ENCODE data around the gene CD79A.
"Not testable (repeated sequence)": the region's sequence is repeated elsewhere in the genome, so short reads cannot be mapped to it uniquely, and the experiment has no call there.

Gene CD79A

DNA sequence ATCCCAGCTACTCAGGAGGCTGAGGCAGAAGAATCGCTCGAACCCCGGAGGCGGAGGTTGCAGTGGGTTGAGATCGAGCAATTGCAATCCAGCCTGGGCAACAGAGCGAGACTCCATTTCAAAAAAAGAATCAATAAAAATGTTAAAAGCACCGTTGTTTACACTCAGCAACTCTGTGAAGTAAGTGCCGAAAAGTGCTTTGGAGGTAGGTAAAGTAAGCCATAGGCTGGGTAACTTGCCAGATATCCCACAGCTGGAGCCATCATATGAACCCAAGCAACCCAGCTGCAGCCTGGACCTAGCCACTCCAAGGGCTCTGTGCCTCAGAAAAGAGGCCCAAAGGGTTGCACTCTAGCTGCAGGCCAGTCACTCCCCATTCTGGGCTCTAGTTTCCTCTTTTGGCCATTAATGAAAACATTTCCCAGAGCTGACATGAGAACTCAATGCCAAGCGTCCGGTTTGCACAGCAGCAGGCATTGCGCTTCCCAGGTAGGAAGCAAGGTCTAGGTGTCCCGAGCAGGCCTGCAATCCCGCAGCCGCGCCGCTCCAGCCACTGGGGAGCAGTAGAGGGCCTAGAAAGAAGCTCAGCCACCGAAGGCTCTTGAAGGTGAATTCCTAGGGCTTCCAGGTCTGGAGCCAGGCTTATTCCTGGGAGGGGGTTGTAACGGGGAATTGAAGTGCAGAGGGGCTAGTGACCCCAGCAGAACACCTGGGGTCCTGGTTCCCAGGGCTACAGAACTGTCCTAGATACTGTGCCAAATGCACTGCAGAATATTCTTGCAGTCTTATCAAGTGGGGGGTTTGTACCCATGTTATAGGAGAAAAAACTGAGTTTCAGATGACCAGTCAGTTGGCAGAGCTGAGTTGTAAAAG is 4.1 kb upstream of the CD79A start:
- no peaks in the 10 kb centered on the region for H3K9me3 ChIP-seq (ENCODE audit: low read depth, low read length)
- DNase-seq (ENCODE audit: low read depth, low spot score): no peak
- H3K36me3 ChIP-seq (ENCODE audit: insufficient read depth, low read length): peaks cover 39% of the 10 kb centered on the region
- H3K4me3 ChIP-seq: no peak overlapping the region
- no peak for TF ChIP-seq EZH2 (IDR thresholded peaks at IDR 0.05)
- TF ChIP-seq POLR2AphosphoS5 (IDR thresholded peaks at IDR 0.05; ENCODE audit: borderline replicate concordance, low read depth, low read length): peak; percentile 81
- H3K27ac ChIP-seq: peak overlapping the region; percentile 76
- H3K9ac ChIP-seq (ENCODE audit: insufficient read length): no peak overlapping the region

DNA sequence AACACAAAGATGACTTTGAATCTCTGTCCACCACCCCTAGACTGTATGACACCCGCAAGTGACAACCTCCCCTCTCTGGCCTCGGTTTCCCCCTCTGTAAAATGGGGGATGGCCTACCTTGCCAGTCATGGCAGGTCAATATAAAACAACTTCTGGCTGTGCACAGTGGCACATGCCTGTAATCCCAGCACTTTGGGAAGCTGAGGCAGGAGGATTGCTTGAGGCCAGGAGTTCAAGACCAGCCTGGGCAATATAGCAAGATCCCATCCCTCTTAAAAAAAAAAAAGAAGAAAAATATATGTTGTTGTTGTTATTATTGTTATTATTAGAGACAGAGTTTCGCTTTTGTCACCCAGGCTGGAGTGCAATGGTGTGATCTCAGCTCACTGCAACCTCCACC is 1.1 kb upstream of the CD79A start:
- H3K27ac ChIP-seq: peak overlapping the region; percentile 90

DNA sequence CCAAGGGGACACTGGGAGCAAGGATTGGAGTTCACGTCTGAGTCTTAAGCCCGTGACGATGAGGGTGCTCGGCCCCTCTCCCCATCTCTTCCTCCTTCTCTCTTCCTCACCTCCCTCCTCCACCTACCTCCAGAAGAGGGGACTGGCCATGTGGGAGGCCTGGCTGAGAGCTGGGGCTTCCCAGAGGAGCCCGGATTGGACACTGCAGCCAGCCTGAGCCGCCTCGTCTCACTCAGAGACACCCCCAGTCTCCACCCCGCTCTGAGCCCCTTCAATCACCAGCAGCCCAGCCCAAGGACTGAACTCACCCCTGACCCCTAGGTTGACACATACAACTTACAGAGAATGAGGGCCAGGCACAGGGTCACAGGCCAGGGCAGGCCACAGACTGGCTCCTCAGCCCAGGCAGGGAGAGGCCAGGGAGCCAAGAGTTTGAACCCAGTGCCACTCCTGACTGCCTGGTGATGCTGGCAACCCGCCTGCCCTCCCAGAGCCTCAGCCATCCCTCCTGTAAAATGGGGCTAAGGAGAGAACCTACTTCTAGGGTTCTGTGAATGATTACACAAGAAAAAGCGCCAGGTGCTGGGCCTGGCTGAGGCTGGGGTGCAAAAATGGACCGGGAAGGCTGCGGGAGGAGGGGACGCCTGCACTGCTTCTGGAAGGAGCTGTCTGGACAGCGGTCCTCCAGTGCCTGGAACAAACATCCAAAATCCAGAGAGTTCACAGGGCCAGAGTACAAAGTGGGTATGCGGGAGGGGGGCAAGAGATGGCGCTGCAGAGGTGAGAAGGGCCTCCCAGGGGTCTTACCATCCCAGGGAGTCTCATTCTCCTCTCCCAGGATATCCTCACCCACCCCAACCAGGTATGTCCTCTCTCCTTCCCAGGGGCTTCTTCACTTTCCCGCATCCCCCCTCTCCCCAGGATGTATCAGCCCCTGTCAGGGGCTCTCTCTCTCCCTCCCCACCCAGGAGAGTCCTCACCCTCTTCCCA is 1.1 kb downstream of the CD79A start:
- H3K36me3 ChIP-seq (ENCODE audit: insufficient read depth, low read length): no peaks in the 10 kb centered on the region
- no peaks in the 10 kb centered on the region for H3K9me3 ChIP-seq (ENCODE audit: low read depth, low read length)
- H3K9ac ChIP-seq (ENCODE audit: insufficient read length): peak overlapping the region; percentile 11
- TF ChIP-seq EZH2 (IDR thresholded peaks at IDR 0.05): no peak
- no peak for TF ChIP-seq FOXP2 (optimal IDR thresholded peaks at IDR 0.05; ENCODE audit: control extremely low read depth, extremely low read length, insufficient read depth)
- TF ChIP-seq POLR2AphosphoS5 (IDR thresholded peaks at IDR 0.05; ENCODE audit: borderline replicate concordance, low read depth, low read length): no peak
- no peak overlapping the region for H3K4me3 ChIP-seq
- H3K27ac ChIP-seq: peak overlapping the region; percentile 60
- DNase-seq (ENCODE audit: low read depth, low spot score): no peak

More for the DNA sequence above, 1.1 kb upstream of the CD79A start:
- H3K9me3 ChIP-seq (ENCODE audit: low read depth, low read length); DNase-seq (ENCODE audit: low read depth, low spot score); H3K4me3 ChIP-seq: not testable (repeated sequence)
- Histone ChIP-seq H3K36me3 (ENCODE audit: insufficient read depth, low read length) (peaks cover 11% of the 10 kb centered on the region), H3K9ac (ENCODE audit: insufficient read length) (peak overlapping the region; percentile 45)

DNA sequence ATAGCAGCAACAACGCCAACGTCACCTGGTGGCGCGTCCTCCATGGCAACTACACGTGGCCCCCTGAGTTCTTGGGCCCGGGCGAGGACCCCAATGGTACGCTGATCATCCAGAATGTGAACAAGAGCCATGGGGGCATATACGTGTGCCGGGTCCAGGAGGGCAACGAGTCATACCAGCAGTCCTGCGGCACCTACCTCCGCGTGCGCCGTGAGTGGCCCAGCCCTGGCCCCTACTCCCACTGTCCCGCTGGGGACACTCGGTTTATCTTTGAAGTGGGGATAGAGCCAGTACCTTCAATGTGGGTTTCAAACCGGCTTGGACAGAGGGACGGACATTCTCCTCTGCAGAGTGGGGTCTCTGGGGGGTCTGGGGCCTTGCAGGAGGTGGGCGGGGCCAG is 2.0 kb downstream of the CD79A start:
- no peak for DNase-seq (ENCODE audit: low read depth, low spot score)
- Histone ChIP-seq H3K4me3 (no peak overlapping the region), H3K36me3 (ENCODE audit: insufficient read depth, low read length) (no peaks in the 10 kb centered on the region), H3K9ac (ENCODE audit: insufficient read length) (no peak overlapping the region), H3K9me3 (ENCODE audit: low read depth, low read length) (no peaks in the 10 kb centered on the region), H3K27ac (peak overlapping the region; percentile 96; the same call in 1 of the 2 replicates)
- TF ChIP-seq EZH2 (IDR thresholded peaks at IDR 0.05) (no peak), POLR2AphosphoS5 (IDR thresholded peaks at IDR 0.05; ENCODE audit: borderline replicate concordance, low read depth, low read length) (no peak)

DNA sequence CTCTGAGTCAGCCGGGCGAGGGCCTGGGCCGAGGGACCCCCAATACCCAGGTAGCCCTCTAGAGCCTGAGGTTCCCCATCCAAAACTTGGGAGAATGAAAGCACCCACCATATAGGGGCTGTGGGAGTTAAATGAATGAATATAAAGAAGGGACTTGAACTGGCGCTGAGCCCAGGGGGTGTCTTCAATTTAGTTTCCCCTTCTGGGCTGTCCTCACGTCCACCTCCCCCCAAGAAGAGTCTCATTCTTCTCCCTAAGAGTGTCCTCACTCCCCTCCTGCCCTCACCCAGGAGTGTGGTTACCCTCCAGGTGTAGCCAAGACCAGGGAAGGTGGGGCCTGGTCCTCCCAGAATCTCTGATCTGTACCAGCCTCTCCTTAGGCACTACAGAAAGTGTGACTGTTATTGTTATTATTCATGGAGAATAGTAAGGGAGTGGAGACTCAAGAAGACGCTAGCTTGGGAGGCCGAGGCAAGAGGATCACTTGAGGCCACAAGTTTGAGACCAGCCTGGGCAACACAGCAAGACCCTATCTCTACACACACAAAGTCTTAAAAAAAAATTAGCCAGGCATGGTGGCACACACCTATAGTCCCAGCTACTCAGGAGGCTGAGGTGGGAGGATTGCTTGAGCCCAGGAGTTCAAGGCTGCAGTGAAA is 2.7 kb downstream of the CD79A start:
- H3K4me3 ChIP-seq: no peak overlapping the region
- H3K36me3 ChIP-seq (ENCODE audit: insufficient read depth, low read length): no peaks in the 10 kb centered on the region
- peak overlapping the region; percentile 61 for H3K9ac ChIP-seq (ENCODE audit: insufficient read length)
- peak overlapping the region; percentile 96 for H3K27ac ChIP-seq
- no peak for DNase-seq (ENCODE audit: low read depth, low spot score)
- no peak for TF ChIP-seq POLR2AphosphoS5 (IDR thresholded peaks at IDR 0.05; ENCODE audit: borderline replicate concordance, low read depth, low read length)
- H3K9me3 ChIP-seq (ENCODE audit: low read depth, low read length): no peaks in the 10 kb centered on the region

DNA sequence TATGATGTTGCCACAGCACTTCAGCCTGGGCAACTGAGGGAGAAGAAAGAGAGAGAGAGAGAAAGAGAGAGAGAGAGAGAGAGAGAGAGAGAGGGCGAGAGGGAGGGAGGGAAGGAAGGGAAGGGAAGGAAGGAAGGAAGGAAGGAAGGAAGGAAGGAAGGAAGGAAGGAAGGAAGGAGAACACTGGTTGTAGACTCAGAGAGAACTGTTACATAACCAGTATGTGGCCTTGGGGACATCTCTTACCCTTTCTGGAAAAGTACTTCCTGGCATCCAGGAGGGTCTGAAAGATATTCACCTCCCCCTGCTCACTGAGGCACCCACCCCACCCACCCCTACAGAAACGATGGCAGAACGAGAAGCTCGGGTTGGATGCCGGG is 3.2 kb downstream of the CD79A start:
- TF ChIP-seq FOXP2 (optimal IDR thresholded peaks at IDR 0.05; ENCODE audit: control extremely low read depth, extremely low read length, insufficient read depth) (no peak), POLR2AphosphoS5 (IDR thresholded peaks at IDR 0.05; ENCODE audit: borderline replicate concordance, low read depth, low read length) (no peak; the same call in 1 of the 2 replicates), EZH2 (IDR thresholded peaks at IDR 0.05) (no peak)
- Histone ChIP-seq H3K36me3 (ENCODE audit: insufficient read depth, low read length) (no peaks in the 10 kb centered on the region), H3K4me3 (peak overlapping the region; percentile 63; the same call in 1 of the 2 replicates), H3K9ac (ENCODE audit: insufficient read length) (no peak overlapping the region), H3K27ac (peak overlapping the region; percentile 96), H3K9me3 (ENCODE audit: low read depth, low read length) (no peaks in the 10 kb centered on the region)
- DNase-seq (ENCODE audit: low read depth, low spot score): peak; percentile 78

DNA sequence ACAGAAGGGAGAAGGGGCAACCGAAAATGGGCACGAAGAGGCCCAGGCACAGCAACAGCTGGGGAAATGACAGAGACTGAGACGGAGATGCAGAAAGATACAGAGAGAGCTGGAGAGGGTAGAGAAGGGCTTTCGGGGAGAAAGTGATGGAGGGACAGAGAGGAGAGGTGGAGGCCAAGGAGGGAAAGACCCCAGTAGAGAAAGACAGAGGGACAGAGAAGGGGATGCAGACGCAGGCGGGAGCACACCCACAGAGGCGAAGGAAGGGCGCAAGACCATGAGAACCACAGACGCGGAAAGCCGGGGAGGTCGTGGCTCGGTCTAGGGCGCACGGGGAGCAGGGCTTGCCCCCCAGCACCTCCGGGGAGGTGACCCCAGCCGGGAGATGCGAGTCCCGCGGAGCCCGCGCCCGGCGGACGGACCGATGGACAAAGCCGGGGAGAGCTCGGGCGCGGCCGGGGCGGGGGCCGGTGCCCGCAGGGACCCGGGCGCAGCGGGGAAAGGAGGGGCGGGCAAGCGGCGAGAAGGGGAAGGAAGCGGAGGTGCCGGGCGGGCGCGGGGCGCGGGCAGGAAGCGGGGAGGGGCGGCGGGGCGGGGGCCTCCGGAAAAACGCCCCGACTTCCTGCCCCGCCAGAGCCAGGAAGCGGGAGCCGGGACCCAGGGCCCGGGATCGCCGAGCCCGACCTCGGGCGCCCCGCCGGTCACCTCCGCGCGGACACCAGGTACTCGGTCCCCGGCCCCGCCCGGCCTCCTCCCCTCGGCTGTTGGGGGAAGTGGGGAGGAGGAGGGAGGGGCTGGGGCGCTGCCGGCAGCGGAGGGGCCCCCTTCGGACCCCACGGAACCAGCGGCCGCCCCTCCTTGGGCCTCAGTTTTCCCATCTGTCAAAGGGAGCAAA is 5.7 kb downstream of the CD79A start, which contains the start of gene ARHGEF1:
Gene ARHGEF1 (plus strand): TSS at position 617 of the 895 bp plus-strand sequence. CDS start 4,899 bp downstream, outside the sequence.
- H3K27ac ChIP-seq: peak within 1 kb of the TSS; percentile 95
- DNase-seq (ENCODE audit: low read depth, low spot score): no peak
- no peaks in the 10 kb centered on the region for H3K9me3 ChIP-seq (ENCODE audit: low read depth, low read length)

More for the DNA sequence above, 5.7 kb downstream of the CD79A start, which contains the start of gene ARHGEF1:
- Histone ChIP-seq H3K36me3 (ENCODE audit: insufficient read depth, low read length) (no peaks in the 10 kb centered on the region; the same call in 1 of the 2 replicates), H3K9ac (ENCODE audit: insufficient read length) (peak within 1 kb of the TSS; percentile 94), H3K4me3 (peak within 1 kb of the TSS; percentile 81)
- TF ChIP-seq POLR2AphosphoS5 (IDR thresholded peaks at IDR 0.05; ENCODE audit: borderline replicate concordance, low read depth, low read length) (no peak; the same call in 1 of the 2 replicates), FOXP2 (optimal IDR thresholded peaks at IDR 0.05; ENCODE audit: control extremely low read depth, extremely low read length, insufficient read depth) (no peak), EZH2 (IDR thresholded peaks at IDR 0.05) (no peak)
